H9 (cell line): ENCODE data around the gene ITGBL1. TPM values are rescaled to one million over a fixed set of nuclear protein-coding genes. Genes with fewer than 3 reads are reported as not detected.

Experiments used
- DNase-seq: peaks from one replicate; pipeline ENCODE4 v3.0.0-alpha.2; 2017
- H2AFZ ChIP-seq: one replicate; pipeline ENCODE4 v1.6.1; 2013; ENCODE audit warnings: mild to moderate bottlenecking, low read length, control low read depth, moderate library complexity
- H2AK5ac ChIP-seq: 2 replicates; pipeline ENCODE4 v1.6.1; 2013; ENCODE audit warnings: low read length, control low read depth, mixed read lengths; ENCODE audit not compliant: insufficient read length
- H2BK120ac ChIP-seq: one replicate; pipeline ENCODE4 v1.6.1; 2013; ENCODE audit warnings: low read depth, mild to moderate bottlenecking, low read length, control low read depth, inconsistent platforms; ENCODE audit not compliant: poor library complexity, severe bottlenecking
- H2BK12ac ChIP-seq: 2 replicates; pipeline ENCODE4 v1.6.1; 2013; ENCODE audit warnings: low read length, control low read depth, mixed read lengths, low read depth; ENCODE audit not compliant: insufficient read length
- H2BK15ac ChIP-seq: 2 replicates; pipeline ENCODE4 v1.6.1; 2013; ENCODE audit warnings: low read depth, low read length, control low read depth
- H2BK20ac ChIP-seq: one replicate; pipeline ENCODE4 v1.6.1; 2013; ENCODE audit warnings: low read depth, mild to moderate bottlenecking, low read length, control low read depth, inconsistent platforms; ENCODE audit not compliant: poor library complexity, severe bottlenecking
- H2BK5ac ChIP-seq: 2 replicates; pipeline ENCODE4 v1.6.1; 2013; ENCODE audit warnings: low read length, control low read depth, mixed read lengths; ENCODE audit not compliant: insufficient read length
- H3K14ac ChIP-seq: 2 replicates; pipeline ENCODE4 v1.6.1; 2013; ENCODE audit warnings: low read length, control low read depth; ENCODE audit not compliant: insufficient read depth
- H3K18ac ChIP-seq: 2 replicates; pipeline ENCODE4 v1.6.1; 2013; ENCODE audit warnings: low read depth, mild to moderate bottlenecking, mixed read lengths, low read length, control low read depth; ENCODE audit not compliant: insufficient read length
- H3K23ac ChIP-seq: 2 replicates; pipeline ENCODE4 v1.6.1; 2013; ENCODE audit warnings: low read length, control low read depth, mixed read lengths, low read depth; ENCODE audit not compliant: insufficient read length
- H3K23me2 ChIP-seq: 2 replicates; pipeline ENCODE4 v1.6.1; 2013; ENCODE audit warnings: low read depth, mild to moderate bottlenecking, mixed read lengths, low read length, control low read depth; ENCODE audit not compliant: insufficient read length, poor library complexity, severe bottlenecking
- H3K27ac ChIP-seq: 2 replicates; pipeline ENCODE4 v1.5.1; 2013; ENCODE audit warnings: low read length, control low read depth, mixed read lengths, low read depth; ENCODE audit not compliant: insufficient read length
- H3K27me3 ChIP-seq: 2 replicates; pipeline ENCODE4 v1.6.1; 2013; ENCODE audit warnings: low read length, control low read depth, inconsistent platforms; ENCODE audit not compliant: insufficient read depth
- H3K4ac ChIP-seq: 2 replicates; pipeline ENCODE4 v1.6.1; 2013; ENCODE audit warnings: low read depth, mild to moderate bottlenecking, control low read depth, inconsistent platforms, low read length, moderate library complexity
- H3K4me1 ChIP-seq: 2 replicates; pipeline ENCODE4 v1.6.1; 2013; ENCODE audit warnings: low read length, control low read depth, inconsistent platforms; ENCODE audit not compliant: insufficient read depth
- H3K4me2 ChIP-seq: 2 replicates; pipeline ENCODE4 v1.6.1; 2013; ENCODE audit warnings: low read length, control low read depth, mixed read lengths; ENCODE audit not compliant: insufficient read length, insufficient read depth
- H3K56ac ChIP-seq: 2 replicates; pipeline ENCODE4 v1.6.1; 2013; ENCODE audit warnings: low read depth, mild to moderate bottlenecking, mixed read lengths, low read length, control low read depth; ENCODE audit not compliant: insufficient read length
- H3K79me1 ChIP-seq: 2 replicates; pipeline ENCODE4 v1.6.1; 2013; ENCODE audit warnings: low read depth, mild to moderate bottlenecking, moderate library complexity, low read length, control low read depth, inconsistent platforms; ENCODE audit not compliant: insufficient read depth, poor library complexity, severe bottlenecking
- H3K79me2 ChIP-seq: 2 replicates; pipeline ENCODE4 v1.6.1; 2013; ENCODE audit warnings: low read length, control low read depth, inconsistent platforms; ENCODE audit not compliant: insufficient read depth
- H3K9ac ChIP-seq: 2 replicates; pipeline ENCODE4 v1.6.1; 2013; ENCODE audit warnings: low read length, control low read depth, mixed read lengths; ENCODE audit not compliant: insufficient read length; ENCODE audit errors: extremely low read depth
- H3K9me3 ChIP-seq: one replicate; pipeline ENCODE4 v1.6.1; 2013; ENCODE audit warnings: low read depth, low read length, inconsistent platforms; ENCODE audit not compliant: control insufficient read depth
- H3T11ph ChIP-seq: one replicate; pipeline ENCODE4 v1.6.1; 2013; ENCODE audit warnings: mild to moderate bottlenecking, low read length, control low read depth, inconsistent platforms
- H4K20me1 ChIP-seq: one replicate; pipeline ENCODE4 v1.6.1; 2013; ENCODE audit not compliant: control insufficient read depth, insufficient read length, insufficient read depth
- H4K5ac ChIP-seq: 2 replicates; pipeline ENCODE4 v1.6.1; 2013; ENCODE audit warnings: low read depth, mild to moderate bottlenecking, mixed read lengths, low read length, control low read depth; ENCODE audit not compliant: insufficient read length
- H4K8ac ChIP-seq: replicated peaks from 2 replicates; pipeline ENCODE4 v1.6.1; 2013; ENCODE audit warnings: low read length, control low read depth, mixed read lengths, low read depth; ENCODE audit not compliant: insufficient read length
- H4K91ac ChIP-seq: 2 replicates; pipeline ENCODE4 v1.6.1; 2013; ENCODE audit warnings: low read depth, mild to moderate bottlenecking, moderate library complexity, mixed read lengths, low read length, control low read depth; ENCODE audit not compliant: insufficient read length
- H3K27ac Mint-ChIP-seq, 3 experiments: 2 replicates in 2 of 3; 3 replicates in 1 of 3; pipeline ENCODE4 v1.8.0; 2020 to 2021; ENCODE audit warnings: mixed read lengths in 3 of 3, mild to moderate bottlenecking in 1 of 3, moderate library complexity in 1 of 3
- H3K27me3 Mint-ChIP-seq: 2 replicates; pipeline ENCODE4 v1.8.0; 2021; ENCODE audit warnings: low read depth, mild to moderate bottlenecking, moderate library complexity, mixed read lengths
- H3K36me3 Mint-ChIP-seq, 3 experiments: 2 replicates in 2 of 3; 3 replicates in 1 of 3; pipeline ENCODE4 v1.8.0; 2020 to 2021; ENCODE audit warnings: low read depth in 3 of 3, mixed read lengths in 3 of 3; ENCODE audit not compliant: insufficient read depth in 1 of 3
- H3K4me1 Mint-ChIP-seq, 2 experiments: 2 replicates each; pipeline ENCODE4 v1.8.0; 2020; ENCODE audit warnings: mixed read lengths in 2 of 2
- H3K4me3 Mint-ChIP-seq, 2 experiments: 2 replicates in 1 of 2; 3 replicates in 1 of 2; pipeline ENCODE4 v1.8.0; 2020 to 2021; ENCODE audit warnings: mild to moderate bottlenecking in 2 of 2, mixed read lengths in 2 of 2, moderate library complexity in 1 of 2
- H3K9me3 Mint-ChIP-seq, 2 experiments: 2 replicates in 1 of 2; 3 replicates in 1 of 2; pipeline ENCODE4 v1.8.0; 2020; ENCODE audit warnings: mild to moderate bottlenecking in 2 of 2, mixed read lengths in 2 of 2, moderate library complexity in 1 of 2
- CTCF ChIP-seq: fragments of 200-600 bp; sonication (generic); conservative IDR thresholded peaks from 3 replicates; pipeline ENCODE4 v1.8.0; 2021; ENCODE audit warnings: antibody characterized with exemption, mild to moderate bottlenecking
- WGBS: extraction: QIAGEN DNeasy Blood & Tissue Kit; methylation state at CpG from one replicate; pipeline ENCODE4 v1.1.7; 2013; ENCODE audit warnings: missing lambda C conversion rate, low lambda C conversion rate, mixed read lengths; ENCODE audit not compliant: insufficient read length; ENCODE audit errors: extremely low coverage; 5-methylcytosine and 5-hydroxymethylcytosine counted together
- total RNA-seq: library from RNA; stranded (reverse); gene quantifications from 2 replicates; pipeline ENCODE4 v1.2.1, GENCODE V29; 2021

ITGBL1 gene
- total RNA-seq, 1 experiment from 2014 or later, result not detected

GRCh38 chr13:101738336-101738735 is 285.9 kb downstream of the ITGBL1 start:
- Histone ChIP-seq H3K23me2 (no peaks in the 10 kb centered on the region), H2BK20ac (no peak overlapping the region), H4K8ac (no peak overlapping the region), H2AK5ac (no peak overlapping the region), H2BK5ac (no peak overlapping the region), H3K4me1 (no peaks in the 10 kb centered on the region), H3K79me2 (no peaks in the 10 kb centered on the region), H2BK15ac (no peak overlapping the region), H4K20me1 (no peaks in the 10 kb centered on the region), H3K27ac (no peak overlapping the region), H3K18ac (no peak overlapping the region), H3K4ac (no peak overlapping the region), H4K91ac (no peak overlapping the region), H4K5ac (no peak overlapping the region), H3K27me3 (no peaks in the 10 kb centered on the region), H3K79me1 (no peaks in the 10 kb centered on the region), H2BK12ac (no peak overlapping the region), H3K9me3 (no peaks in the 10 kb centered on the region), H2AFZ (no peak overlapping the region), H3K23ac (no peak overlapping the region), H3K56ac (no peak overlapping the region), H3K14ac (no peak overlapping the region), H3T11ph (no peak overlapping the region), H2BK120ac (no peak overlapping the region), H3K4me2 (no peak overlapping the region), H3K9ac (no peak overlapping the region)
- Mint-ChIP-seq H3K4me3 (no peak overlapping the region), H3K36me3 (no peaks in the 10 kb centered on the region; a peak in 1 of 7 replicates), H3K9me3 (no peaks in the 10 kb centered on the region), H3K4me1 (peaks cover 9 to 13% of the 10 kb centered on the region in 2 experiments), H3K27ac (no peak overlapping the region), H3K27me3 (no peaks in the 10 kb centered on the region)
- DNase-seq, result no peak
- no peak for TF ChIP-seq CTCF
- WGBS, result no CpG with 5 or more reads among the region's 2 CpGs
